ENCODE data around the gene GRPEL1.

- no peak for TF ChIP-seq CTCF (IDR thresholded peaks at IDR 0.05; ENCODE audit: low read depth, low read length, poor library complexity, severe bottlenecking)
- no peak for TF ChIP-seq EZH2phosphoT487 (IDR thresholded peaks at IDR 0.05; ENCODE audit: borderline replicate concordance, low read length)
These were observed 19.2 kb upstream of the GRPEL1 start for GRCh38 chr4:7087036-7087435.
